ENCODE results near the gene RAPSN.

DNA sequence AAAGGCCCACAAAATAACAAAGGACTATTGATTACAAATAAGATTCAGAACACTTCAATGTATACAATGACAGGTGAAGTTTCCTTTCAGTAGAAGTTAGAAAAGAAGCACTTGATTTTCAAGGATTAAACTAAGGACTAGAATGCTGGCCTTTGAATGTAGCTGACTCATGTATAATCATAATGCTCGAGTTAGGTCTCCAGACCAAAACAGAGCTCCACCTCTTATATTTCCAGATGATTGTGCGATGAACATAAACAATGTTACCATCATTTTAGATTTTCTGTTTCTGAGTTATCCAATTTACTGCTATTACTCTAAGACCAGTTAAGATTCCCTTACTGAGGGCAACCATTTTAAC is 40.4 kb upstream of the RAPSN start:
- TF ChIP-seq, protein P1, sequence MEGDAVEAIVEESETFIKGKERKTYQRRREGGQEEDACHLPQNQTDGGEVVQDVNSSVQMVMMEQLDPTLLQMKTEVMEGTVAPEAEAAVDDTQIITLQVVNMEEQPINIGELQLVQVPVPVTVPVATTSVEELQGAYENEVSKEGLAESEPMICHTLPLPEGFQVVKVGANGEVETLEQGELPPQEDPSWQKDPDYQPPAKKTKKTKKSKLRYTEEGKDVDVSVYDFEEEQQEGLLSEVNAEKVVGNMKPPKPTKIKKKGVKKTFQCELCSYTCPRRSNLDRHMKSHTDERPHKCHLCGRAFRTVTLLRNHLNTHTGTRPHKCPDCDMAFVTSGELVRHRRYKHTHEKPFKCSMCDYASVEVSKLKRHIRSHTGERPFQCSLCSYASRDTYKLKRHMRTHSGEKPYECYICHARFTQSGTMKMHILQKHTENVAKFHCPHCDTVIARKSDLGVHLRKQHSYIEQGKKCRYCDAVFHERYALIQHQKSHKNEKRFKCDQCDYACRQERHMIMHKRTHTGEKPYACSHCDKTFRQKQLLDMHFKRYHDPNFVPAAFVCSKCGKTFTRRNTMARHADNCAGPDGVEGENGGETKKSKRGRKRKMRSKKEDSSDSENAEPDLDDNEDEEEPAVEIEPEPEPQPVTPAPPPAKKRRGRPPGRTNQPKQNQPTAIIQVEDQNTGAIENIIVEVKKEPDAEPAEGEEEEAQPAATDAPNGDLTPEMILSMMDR (IDR thresholded peaks at IDR 0.05) = no peak
- no peak for TF ChIP-seq POLR2A (IDR thresholded peaks at IDR 0.05)

Measured in right lobe of liver (tissue), 4 donors.